ENCODE results near the gene PCDHGC3.

PCDHGC3 gene

GRCh38 chr5:141485321-141486055, 9.7 kb downstream of the PCDHGC3 start:
- DNase-seq = no peak

DNA sequence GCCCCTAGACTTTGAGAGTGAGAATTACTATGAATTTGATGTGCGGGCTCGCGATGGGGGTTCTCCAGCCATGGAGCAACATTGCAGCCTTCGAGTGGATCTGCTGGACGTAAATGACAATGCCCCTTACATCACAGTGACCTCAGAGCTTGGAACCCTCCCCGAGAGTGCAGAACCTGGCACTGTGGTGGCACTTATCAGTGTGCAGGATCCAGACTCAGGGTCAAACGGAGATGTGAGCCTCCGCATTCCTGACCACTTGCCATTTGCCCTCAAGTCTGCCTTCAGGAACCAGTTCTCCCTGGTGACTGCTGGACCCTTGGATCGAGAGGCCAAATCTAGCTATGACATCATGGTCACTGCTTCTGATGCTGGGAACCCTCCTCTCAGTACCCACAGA, 10.3 kb downstream of the PCDHGC3 start:
- DNase-seq = no peak

DNA sequence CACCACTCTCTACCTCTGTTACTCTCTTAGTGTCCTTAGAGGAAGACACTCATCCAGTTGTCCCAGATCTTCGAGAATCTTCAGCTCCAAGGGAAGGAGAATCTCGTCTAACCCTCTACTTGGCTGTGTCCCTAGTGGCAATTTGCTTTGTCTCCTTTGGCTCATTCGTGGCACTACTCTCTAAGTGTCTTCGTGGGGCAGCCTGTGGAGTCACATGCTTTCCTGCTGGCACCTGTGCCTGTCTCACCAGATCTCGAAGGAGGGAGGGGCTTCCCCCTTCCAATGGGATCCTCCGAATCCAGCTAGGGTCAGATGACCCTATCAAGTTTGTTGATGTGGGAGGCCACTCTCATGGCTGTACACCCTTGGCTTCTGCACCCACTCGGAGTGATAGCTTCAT, 11.4 kb downstream of the PCDHGC3 start:
- no peak for DNase-seq

DNA sequence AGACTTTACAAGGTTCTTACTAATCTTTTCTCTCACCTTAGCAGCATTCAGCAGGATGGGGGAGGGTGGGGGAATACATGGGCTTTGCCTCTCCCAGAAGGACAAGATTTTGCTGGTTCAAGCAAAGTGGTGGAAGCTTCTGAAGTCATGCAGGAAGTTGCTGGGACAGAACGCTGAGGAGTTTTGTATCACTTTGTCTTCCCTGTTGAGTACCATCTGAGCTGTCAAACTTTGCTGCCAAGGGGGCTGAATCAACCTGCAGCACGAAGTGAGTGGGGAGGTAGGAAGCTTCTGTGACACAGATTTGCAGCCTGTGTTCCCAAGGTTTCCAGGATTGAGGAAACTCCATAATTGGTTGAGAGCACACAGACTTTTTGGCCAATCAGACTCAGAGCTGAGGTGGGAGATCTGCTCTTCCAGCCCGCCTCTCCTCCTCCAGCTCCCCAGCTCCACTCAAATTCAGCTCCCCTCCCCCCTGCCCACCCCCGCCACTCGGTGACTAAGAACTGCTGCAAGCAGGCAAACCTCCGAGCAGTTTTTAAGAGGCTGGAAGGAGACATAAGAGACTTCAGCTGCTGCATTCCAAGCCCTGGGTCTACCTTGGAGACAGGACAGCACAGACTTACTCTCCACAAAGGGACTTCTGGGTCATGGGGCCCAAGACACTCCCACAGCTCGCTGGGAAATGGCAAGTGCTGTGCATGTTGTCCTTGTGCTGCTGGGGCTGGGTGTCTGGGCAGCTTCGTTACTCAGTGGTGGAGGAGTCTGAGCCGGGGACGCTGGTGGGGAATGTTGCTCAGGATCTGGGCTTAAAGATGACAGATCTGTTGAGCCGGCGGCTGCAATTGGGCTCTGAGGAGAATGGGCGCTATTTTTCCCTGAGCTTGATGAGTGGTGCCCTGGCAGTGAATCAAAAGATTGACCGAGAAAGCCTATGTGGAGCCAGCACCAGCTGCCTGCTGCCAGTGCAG, 13.1 kb downstream of the PCDHGC3 start, which contains the start of gene PCDHGC5:
Gene PCDHGC5 (plus strand): TSS at position 491 of the 971 bp plus-strand sequence. CDS start 160 bp downstream, at position 651.
- no peak for DNase-seq

- DNase-seq = no peak
Measured at GRCh38 chr5:141489841-141490240, 14.1 kb downstream of the PCDHGC3 start.

GRCh38 chr5:141490271-141490670, 14.5 kb downstream of the PCDHGC3 start:
- DNase-seq = no peak

GRCh38 chr5:141490771-141491170, 15.0 kb downstream of the PCDHGC3 start:
- DNase-seq = no peak

GRCh38 chr5:141491323-141492167, 15.8 kb downstream of the PCDHGC3 start:
- DNase-seq = no peak

- DNase-seq = no peak
Measured at GRCh38 chr5:141492168-141492885, 16.6 kb downstream of the PCDHGC3 start.

- no peak for DNase-seq
Measured at GRCh38 chr5:141493500-141494422, 18.0 kb downstream of the PCDHGC3 start.

DNA sequence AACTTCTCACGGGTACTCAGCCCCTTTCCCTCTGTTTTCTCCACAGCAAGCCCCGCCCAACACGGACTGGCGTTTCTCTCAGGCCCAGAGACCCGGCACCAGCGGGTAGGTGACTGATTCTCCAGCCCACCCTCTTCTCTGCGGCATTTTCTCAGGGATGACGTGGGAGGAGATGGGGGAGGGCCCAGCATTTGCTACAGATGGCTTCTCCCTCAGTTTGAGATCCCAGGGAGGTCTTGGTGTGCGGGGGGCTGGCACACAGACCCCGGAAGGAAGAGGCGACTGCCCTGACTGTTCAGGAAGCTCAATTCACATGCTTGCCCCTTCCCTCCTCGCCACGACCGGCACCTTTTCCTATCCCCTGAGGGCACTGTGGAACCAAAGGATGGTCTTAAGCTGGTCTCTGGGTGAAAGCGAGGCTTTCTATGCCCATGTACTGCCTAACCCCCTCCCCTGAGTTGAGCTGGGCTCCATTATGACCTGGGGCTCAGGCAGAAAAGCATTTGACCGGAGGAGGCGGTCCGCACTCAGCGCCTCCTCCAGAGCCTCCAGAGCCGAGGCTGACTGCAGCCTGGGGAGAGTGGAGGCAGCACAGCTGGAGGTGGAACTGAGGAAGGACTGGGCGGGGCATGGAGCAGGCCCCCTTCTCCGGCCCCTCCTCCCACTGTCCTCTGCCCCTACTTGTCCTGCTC, 19.1 kb downstream of the PCDHGC3 start:
- no peak for DNase-seq

- DNase-seq = no peak
Measured at GRCh38 chr5:141495453-141495811, 19.7 kb downstream of the PCDHGC3 start.

GRCh38 chr5:141496038-141496437, 20.3 kb downstream of the PCDHGC3 start:
- DNase-seq = no peak

DNA sequence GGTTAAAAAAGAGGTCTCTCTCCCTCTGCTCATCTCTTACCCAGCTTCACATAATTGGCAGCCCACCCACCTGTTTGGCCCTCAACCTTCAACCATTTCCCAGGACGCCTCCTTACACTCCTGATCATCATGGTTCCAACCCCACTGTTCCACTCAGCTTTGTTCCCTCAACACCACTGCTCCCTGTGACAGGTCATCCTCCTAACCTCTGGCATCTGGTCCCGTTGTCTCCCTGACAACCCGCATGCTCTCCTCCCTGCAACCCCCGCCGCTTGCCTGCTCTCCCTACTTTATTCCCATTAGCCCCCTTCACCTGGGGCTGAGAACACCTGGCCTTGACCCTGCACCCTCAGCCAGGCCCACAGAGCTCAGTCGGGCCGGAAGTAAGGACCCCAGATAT, 26.0 kb downstream of the PCDHGC3 start:
- no peak for DNase-seq

- DNase-seq = no peak
Measured at GRCh38 chr5:141503681-141504080, 27.9 kb downstream of the PCDHGC3 start.

DNA sequence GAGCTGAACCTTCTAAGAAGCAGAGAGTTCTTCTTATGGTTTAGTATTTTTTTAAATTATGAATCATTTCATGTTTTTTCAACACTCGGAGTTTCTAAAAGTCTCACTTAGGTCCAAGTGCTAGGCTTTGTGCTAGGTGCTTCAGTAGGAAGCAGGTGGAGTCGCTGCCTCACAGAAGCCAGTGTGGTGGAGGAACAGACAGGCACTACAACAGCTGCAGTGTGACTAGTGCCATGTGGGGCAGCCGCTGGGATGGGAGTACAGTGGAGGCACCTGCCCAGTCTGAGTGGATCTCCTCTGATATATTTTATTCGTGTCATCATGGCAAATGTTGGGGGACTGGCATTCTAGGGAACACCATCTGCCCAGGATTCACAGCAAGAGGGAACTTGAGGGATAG, 28.4 kb downstream of the PCDHGC3 start:
- DNase-seq = no peak

DNA sequence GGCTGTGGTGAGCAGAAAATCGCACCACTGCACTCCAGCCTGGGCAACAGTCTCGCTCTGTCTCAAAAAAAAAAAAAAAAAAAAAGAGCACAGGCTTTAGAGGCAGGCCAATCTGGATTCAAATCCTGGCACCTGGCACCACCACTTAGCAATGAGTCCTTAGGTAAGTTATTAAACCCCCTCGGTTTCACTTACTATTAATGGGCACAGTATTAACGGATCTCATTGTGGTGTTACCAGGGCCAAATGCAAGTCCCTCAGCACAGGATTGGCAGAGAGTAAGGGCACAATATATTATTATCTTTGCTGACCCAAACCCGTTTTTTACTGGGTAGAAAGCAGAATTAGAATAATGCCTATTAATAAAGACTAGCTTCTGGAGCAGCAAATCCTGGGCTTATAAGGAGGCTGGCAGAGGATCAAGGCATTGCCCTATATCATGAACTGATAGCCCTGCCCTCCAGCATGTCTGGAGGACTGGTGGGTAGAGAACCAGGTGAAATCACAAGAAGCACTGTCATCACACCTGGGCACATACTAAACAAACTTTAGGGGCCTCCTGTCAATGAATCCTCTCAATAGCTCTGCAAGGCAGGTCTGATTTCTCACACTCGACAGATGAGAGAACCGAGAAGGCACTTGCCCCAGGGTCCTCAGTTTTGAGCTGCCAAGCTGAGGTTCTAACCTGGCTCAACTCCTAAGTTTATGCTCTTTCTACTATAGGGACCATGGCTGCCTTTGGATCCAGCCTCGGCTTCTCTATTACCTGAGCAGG, 30.8 kb downstream of the PCDHGC3 start:
- no peak for DNase-seq

DNA sequence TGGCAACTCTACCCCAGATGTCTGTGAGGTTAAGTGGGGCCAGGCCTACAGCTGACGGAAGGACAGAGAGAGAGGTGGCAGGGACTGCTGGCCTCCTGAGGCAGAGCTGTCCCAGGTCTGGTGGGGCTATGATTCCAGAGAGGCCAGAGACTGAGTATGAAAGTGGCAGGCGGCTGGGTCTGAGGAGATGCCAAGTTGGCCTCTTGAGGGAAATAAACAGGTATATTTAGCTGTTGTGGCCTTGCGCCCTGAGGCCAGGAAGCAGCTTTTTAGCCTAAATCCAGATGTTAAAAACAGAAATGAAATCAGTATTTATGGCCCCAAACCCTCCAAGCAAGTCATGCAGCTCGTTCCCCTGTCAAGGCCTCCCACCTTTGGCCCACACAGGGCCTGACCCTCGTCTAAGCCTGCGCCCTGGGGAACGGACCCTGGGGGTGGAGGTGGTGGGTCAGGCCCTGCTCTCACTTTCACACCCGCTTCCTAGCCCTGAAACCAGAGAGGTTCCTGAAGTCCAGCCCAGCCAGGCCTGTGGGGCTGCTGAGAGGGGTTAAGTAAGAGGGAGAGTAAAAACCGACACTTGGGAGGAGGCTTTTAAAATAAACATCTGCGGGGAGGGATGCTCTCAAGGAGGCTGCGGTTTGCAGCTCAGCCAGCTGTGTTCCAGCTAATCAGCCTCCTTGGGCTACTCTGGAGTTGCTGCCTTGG, 31.8 kb downstream of the PCDHGC3 start:
- no peak for DNase-seq

- DNase-seq = no peak
Measured at GRCh38 chr5:141508440-141508797, 32.7 kb downstream of the PCDHGC3 start.
